Dedifferentiated amniotic fluid mesenchymal stem cell (primary cell): Measurements from ENCODE around the gene HLA-F.

ENCODE experiments used
- DNase-seq: peaks from one replicate; pipeline ENCODE4 v3.0.0-alpha.2; 2016; ENCODE audit errors: extremely low spot score

The HLA-F gene

DNA sequence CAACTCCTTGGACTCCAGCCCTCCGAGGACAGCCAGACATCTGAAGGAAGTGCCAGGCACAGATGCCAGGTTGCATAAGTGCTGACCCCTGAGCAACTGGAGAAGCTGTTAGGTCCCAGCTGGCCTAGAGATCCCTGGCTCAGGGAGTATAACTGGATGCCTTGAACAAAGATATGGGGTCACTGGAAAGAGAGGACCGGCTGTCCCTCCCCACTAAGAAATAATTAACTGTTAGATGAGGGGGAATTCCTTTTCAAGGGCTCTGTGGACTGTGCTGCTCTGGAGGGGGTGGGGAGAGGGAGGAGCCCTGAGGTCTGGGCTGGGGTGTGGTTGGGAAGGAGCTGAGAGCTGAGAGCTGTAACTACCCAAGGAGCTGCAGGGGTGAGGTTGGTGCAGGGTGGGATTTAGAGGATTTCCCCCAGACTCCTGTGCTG, 39.6 kb downstream of the HLA-F start:
- DNase-seq = no peak

DNA sequence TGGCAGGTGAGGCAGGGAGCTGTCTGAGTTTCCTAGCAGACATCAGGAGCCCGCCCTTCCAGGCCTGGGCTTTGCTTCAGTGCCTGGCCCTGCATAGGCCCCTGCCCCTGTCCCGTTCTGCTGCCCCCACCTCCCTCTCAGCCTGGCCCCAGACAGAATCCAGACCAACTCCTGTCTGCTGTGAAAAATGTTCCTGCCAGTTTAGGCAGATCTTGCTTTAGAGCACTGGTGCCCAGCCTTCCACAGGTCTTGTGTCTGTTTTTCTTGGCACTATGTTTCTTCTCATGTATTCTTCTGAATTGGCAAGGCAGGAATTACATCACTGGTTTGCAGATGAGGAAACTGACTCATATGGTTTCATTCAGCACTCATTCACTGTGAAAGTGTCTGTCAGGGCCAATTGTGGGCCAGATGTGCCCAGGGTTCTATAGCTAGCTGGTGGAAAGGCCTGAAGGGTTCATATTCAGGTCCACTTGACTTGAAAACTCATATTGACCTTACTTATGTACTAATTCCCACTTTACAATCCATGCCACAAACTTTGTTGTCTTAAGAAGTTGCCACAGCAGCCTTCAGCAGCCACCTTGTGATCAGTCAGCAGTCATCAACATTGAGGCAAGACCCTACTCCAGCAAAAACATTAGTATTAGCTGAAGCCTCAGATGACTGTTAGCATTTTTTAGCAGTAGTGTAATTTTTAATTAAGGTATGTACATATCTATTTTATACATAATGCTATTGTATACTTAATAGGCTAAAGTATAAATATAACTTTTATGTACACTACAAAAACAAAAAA, 40.5 kb downstream of the HLA-F start:
- peak; percentile 76 for DNase-seq

DNA sequence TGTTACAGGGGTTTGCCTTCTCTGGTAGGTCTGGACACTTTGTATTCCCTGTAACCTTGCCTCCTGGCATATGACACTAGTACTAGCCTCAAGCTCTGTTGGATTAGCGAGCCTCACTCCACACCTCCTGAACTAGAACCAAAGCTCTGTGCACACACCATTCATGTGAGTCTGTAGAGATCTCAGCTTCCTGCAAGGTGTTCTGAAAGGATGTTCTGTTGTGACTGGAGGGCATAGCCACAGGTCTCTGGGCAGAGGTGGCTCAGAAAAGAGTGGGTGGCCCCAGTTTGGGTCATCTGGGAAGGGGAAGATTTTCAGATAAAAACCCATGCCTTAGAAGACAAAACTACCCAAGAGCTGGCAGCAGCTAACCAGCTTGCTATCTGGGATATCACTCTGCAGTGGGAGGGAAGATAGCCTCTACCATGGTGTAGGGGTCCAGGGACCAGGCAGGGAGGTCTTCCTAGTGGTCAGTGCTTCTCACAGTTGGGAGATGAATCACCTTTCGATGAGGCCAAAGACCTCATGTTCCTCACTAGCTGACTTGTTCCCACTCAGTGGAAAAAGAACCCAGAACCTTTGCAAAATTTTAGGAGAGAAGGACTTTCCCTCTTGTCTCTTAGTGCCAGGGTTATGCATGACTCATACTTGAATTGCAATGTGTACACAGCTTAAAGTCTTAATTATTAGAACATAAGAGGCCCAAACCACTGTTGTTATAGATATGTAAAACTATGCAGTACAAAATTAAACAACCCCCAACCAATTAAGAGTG, 41.4 kb downstream of the HLA-F start:
- no peak for DNase-seq

DNA sequence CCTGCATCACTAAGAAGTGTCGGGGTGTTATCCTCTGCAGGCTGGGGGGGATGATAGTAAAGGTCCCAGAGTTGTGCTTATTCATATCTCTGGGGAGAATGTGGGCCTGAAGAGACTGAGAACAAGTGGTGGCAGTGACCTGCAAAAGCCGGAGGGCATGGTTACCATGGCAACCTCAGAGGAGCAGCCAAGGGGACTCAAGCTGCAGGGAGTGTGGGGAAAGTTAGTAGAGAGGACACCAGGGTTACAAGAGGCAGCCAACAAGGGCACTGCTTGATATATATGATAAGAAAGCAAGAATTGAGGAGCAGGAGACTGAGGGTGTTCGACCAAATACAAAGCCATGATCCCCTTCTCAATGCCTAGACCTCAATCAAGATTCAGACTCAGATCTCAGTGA, 46.1 kb downstream of the HLA-F start:
- no peak for DNase-seq

DNA sequence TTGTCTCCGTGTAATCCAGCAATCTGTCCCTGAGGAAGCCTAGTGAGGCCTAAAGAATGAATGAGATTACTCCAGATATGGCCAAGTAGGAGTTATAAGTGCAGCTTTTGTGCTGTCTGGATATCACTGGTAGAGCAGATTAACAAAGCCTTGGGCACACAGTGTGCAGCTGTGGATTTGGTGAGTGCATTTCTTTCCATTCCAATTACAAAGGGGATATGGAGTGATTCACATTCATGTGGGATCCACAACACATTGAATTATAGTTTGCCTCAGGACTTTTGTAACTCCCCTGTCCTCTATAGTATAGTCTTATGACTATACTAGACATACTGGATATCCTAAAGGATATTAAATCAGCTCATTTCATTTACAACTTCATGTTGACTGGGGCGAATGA, 47.1 kb downstream of the HLA-F start:
- no peak for DNase-seq

DNA sequence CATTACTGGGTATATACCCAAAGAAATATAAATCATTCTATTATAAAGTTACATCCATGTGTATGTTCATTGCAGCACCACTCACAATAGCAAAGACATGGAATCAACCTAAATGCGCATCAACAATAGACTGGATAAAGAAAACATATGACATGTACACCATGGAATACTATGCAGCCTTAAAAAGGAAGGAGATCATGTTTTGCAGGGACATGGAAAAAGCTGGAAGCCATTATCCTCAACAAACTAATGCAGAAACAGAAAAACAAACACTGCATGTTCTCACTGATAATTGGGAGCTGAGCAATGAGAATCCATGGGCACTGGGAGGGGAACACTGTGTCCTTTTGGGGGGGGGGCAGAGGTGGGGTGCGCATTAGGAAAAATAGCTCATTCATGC, 53.5 kb downstream of the HLA-F start:
- no peak for DNase-seq
